ENCODE data around the gene URAD.

The URAD gene

GRCh38 chr13:27928805-27929753 is 59.4 kb downstream of the URAD start:
- H3K9me3 ChIP-seq (ENCODE audit: control insufficient read depth, insufficient read depth, low read length) = no peaks in the 10 kb centered on the region
- no peaks in the 10 kb centered on the region; the same call in none of the 2 replicates for H3K4me1 ChIP-seq (ENCODE audit: insufficient read depth, low read length)
- H3K9ac ChIP-seq (ENCODE audit: low read depth, low read length) = no peak overlapping the region
- no peaks in the 10 kb centered on the region for H3K36me3 ChIP-seq (ENCODE audit: insufficient read depth, low read length)

- Histone ChIP-seq H3K36me3 (ENCODE audit: insufficient read depth, low read length) (no peaks in the 10 kb centered on the region), H3K9me3 (ENCODE audit: control insufficient read depth, insufficient read depth, low read length) (no peaks in the 10 kb centered on the region), H3K4me1 (ENCODE audit: insufficient read depth, low read length) (no peaks in the 10 kb centered on the region; the same call in none of the 2 replicates), H3K9ac (ENCODE audit: low read depth, low read length) (no peak overlapping the region)
Observed at GRCh38 chr13:27928353-27928804, 60.1 kb downstream of the URAD start.

Measured in ES-I3 (cell line).